NCI-H146 treated with DMSO at 0.1 percent for 48 hours (cell line): Measurements from ENCODE around the gene RAD52.

Source experiments
- DNase-seq: peaks from one replicate; lab custom pipeline; 2025; ENCODE audit not compliant: unreplicated experiment; lab: John Stamatoyannopoulos, UW

Gene RAD52

DNA sequence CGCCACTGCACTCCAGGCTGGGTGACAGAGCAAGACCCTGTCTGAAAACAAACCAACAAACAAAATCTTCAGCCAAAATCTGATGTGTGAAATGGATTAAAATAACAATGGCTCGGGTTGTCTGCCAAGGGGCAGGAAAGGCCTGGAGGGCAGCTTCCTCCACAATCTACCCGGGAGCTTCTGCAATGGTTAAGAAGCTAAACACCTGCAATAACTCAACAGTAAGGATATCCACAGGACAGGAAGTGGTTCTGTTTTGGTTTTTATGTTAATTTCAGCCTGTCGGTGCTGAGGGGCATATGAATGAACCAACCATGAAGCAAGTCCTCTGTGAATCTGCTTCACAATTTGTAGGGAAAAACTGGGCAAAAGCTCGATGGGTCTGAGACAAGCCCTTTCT is 34.4 kb downstream of the RAD52 start:
- DNase-seq, result no peak

DNA sequence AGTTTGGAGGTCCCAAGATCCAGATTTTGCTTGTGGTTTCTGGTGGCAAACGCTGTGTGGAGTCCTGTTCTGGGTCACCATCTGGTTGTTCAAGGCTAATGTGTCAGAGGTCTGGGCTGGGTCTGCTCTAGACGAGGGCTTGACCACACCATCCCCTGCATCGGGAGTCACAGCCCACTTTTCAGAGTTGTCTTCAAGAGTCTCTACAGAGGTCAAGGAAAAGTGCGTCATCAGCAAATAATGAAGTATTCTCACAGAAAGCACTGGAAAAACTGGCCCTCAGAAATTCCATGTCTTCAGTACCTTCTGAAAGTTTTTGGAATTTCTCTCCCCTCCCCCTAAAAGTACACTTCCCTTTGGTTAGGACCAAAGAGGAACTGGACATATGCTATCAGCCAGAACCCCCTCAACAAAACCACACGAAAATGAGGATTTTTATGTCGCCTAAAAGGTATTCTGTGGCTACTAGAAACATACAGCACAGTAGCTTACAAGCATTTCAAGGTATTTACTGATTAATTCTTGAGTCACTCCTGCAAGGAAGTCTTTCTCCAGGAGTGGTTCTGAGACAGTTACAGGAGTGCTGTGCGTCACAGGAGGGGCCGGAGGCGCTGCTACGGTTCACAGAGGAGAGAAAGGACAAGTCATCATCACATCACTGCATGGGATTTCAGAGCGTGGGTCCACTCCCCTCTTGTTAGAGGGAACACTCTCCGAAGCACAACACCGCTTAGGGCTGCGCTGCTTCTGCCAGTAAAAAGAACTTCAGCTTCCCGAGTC is 35.4 kb downstream of the RAD52 start:
- DNase-seq, result no peak

DNA sequence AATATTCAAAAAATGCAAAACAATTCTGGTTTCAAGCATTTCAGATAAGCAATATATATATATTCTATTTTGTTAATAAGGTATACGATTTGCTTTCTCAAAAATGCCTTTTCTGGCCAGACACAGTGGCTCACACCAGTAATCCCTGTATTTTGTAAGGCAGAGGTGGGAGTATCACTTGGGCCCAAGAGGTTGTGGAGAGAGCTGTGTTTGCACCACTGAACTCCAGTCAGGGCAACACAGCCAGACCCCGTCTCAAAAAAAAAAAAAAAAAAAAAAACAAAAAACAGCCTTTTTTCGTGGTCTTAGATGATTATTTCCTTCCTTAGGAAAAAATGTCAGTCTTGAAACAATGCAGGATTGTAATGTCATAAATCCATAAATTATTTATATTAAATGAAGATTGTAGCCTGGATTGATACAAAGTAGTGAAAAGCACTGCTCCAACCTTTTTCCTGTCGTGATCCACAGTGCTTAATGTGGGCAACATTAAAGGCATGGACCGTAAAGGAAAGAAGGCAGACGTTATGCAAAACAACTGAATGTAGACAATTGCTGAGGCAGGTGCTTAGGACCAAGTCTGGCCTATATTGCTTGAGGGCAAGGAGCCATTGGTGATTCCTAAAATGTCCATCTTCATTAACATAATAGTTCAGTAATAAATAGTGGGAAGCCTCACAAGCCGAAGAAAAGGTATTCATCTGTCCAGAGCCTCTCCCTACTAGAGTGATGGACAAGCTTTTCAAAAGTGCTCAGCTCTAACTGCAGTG is 36.8 kb downstream of the RAD52 start:
- no peak for DNase-seq

DNA sequence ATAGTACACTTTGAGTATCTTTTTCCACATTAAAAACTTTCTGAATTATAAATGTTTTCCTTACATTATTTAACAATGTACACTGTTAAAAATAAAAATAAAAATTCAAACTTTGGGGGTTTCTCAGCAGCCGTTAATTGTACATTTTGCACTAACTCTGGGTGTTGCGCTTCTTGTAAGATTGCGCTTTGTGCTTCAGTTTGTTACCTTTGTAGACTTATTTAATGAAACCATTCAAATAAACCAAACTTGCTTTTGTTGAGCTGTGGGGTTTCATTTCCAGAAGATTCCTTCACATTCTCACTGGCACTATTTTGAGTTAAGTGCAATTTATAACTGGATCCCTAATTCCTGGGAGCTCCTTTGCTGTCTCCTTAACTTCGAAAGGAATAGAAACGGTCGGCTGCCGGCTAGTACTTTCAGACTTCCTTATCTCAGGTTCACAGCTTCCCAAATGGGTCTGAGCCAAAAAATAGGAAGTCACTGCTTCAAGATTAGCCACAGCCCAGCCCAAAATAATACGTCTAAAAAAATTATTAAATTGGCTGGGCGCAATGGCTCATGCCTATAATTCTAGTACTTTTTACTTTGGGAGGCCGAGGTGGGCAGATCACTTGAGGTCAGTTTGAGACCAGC is 38.2 kb downstream of the RAD52 start:
- no peak for DNase-seq

DNA sequence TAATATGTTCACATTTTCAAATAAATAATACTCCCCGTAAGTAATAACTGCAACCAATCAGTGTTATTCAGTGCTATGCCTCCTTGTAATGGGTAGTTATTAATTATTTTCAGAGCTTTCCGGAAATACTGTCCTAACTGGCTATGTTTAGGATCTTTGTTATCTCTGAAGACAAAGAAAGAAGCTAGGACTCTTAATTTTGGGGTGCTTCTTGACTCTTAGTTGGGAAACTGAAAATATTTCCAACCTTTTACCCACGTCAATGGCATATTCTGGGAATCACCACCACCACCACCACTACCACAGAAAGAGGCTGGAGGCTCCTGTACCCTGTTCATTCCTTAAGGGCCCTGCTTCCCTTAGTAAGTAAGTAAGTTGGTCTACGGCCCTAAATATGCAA is 39.1 kb downstream of the RAD52 start:
- no peak for DNase-seq

DNA sequence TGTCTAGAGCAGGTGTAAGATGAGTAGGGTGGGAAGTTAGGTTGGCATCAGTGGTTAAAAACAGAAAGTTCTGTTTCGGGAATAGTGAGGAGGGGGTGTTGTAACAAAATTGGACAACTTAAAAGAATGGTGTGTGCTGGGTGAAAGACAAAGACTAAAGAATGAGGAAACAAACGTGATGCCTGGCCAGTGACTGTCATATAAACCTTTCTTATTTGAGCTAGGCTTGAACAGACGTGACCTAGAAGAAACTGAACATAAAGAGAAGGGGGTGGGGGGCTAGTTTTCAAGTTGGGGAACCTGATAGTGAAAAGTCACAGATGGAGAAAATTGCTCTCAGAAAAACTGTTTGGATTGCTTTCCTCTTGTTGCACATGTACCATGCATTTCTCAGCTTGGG is 39.6 kb downstream of the RAD52 start:
- no peak for DNase-seq

DNA sequence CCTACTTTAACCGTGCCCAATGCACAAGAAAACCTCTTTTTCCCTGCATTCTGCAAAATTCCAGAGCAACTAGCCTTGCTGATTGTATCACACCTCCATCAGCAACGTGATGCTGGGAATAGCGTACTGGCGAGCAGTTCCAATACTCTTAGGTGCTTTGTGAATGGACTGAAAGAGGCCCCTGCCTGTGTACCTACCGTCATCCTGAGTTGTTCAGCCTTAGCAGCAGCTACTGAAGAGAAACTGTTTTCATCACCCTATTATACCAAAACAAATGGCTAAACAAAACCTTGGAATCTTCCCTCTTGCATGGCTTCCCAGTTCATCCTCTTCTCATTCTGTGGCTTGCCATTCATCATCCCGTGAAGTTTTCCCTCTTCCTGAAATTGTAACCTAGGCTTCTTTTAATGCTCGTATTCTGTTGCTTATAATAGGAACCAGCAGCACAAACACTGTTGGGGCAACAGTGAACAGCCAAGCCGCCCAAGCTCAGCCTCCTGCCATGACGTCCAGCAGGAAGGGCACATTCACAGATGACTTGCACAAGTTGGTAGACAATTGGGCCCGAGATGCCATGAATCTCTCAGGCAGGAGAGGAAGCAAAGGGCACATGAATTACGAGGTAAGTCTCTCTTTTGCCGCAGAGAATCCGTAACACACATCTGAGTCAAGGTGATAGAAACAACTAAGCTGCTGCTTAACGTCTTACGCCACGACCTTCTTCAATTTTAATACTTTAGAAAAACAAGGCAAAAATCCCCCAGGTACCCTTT is 41.9 kb downstream of the RAD52 start:
- no peak for DNase-seq

DNA sequence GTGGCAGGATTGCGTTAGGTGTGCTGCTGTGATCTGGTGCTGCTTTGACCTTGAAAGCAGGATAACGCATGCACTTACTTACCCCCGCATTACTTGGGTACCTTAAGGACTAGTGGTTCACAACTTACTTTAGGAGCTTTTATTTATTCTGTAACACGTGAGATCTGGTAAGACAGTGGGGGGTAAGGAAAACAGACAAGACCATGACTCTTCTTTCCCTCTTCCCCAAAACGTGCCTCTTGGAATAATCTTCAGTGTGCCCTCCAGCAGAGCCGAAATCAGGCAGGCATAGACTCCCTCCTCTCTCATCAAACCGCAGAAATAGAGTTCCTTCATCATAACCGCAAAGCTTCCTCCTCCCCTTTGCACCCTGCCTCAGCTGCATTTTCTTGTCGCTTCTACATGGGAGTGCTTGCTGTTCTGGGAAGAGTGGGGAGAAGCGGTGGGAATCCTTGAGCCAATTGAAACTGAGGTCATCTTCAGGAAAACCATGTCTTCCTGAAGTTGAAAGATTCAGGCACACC is 43.4 kb downstream of the RAD52 start:
- DNase-seq, result no peak

DNA sequence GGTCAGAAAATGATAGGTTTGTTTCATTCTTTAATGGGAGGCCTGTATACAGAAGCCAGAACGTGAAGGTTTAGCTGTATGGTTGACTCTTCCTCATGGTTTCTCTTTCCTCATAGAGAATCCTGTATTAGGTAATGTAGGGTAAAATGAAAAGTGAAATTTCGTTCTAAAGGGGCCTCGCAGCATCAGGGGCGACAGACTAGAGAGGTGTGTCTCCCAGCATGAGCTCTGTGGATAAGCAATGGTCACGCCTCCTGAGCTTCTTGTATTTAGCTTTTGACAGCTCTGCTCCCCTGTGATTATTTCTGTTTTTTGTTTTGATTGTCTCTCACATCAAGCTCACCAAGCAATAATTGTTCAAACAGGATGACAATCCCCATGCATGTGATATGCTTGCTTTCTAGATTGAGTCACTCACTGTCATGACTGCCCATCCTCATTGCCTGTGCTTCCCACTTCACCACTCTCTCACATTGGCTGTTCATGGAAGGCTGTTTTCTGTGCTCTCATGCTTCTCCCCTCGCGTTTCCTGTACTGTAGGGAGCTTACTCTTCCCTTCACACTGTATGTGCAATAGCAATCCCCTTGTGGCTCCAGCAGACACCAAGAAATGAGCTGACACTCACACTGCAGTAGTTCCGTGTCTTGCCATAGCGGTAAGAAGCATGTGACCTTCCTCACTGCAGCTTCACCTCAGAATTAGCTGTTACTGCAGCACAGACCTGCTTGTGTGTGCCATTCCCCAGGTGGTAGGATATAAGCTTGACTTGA is 44.0 kb downstream of the RAD52 start:
- DNase-seq, result no peak

DNA sequence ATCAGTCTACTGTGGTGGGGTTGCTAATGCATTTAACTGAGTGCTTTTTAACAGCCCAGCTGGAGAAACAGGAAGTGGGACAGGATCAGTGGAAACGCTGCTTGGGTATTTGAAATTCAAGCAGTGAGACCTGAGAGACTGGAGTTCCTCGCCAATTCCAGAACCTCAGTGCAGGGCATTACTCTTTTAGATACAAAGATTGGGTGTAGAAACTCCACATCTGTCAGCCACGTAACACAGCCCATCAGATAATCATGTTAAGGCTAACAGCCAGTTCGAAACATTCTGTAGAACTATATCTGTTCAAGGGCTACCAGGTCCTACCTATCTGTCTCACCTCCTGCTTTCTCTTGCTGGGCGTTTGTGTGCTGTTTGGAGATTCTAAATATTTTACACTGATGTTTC is 45.5 kb downstream of the RAD52 start:
- DNase-seq, result no peak

DNA sequence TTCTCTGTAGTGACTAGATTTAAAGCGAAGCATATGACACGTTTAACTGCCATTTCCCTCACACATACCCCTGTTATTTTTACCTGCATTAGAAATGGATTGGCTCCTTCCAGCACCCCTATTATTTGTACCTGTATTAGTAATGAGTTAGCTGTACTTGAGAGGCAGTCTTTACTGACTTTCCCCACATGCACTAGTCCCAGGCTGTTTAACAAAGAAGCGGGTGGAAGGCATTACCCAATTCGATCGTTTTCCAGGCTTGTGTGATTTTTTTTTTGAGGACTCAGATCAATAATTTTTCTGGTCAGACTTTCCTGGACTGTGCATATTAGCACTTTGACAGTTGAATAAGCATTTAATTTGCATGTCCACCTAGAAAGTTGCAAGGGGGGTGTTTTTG is 46.4 kb downstream of the RAD52 start:
- no peak for DNase-seq

DNA sequence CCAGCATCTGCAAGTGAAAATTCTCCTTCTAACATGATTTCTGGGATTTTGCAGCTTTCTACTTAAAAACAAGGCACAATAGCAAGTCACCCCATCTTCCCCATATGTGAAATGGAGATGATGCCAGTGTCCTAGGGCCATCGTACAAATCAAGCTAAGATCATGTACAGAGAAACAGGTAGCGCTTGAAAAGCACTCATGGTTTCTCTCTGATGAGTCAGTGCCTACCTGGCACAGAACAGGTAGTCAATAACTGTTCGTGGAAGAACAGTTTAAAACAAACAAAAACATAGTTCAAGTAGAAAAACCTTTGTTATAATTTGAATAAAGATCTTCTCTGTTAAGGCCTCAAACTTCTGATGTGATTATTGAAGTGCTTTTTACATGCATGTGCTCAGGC is 46.9 kb downstream of the RAD52 start:
- DNase-seq, result no peak

DNA sequence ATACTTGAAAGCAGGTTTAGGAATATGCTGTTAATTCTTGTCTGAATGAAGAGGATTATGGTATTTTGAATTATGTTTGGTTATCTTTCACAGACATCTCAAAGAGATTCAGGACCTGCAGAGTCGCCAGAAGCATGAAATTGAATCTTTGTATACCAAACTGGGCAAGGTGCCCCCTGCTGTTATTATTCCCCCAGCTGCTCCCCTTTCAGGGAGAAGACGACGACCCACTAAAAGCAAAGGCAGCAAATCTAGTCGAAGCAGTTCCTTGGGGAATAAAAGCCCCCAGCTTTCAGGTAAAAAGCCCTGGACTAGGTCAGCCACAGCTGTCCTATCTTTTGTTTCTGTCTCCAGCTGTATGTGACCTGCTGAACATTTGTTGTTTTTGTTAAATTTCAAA is 52.1 kb downstream of the RAD52 start:
- DNase-seq, result no peak

DNA sequence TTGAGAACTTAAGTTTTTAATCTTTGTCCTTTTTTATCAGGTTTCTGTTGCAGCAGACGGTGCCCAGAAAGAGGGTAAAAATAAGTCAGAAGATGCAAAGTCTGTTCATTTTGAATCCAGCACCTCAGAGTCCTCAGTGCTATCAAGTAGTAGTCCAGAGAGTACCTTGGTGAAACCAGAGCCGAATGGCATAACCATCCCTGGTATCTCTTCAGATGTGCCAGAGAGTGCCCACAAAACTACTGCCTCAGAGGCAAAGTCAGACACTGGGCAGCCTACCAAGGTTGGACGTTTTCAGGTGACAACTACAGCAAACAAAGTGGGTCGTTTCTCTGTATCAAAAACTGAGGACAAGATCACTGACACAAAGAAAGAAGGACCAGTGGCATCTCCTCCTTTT is 53.5 kb downstream of the RAD52 start:
- DNase-seq, result no peak

DNA sequence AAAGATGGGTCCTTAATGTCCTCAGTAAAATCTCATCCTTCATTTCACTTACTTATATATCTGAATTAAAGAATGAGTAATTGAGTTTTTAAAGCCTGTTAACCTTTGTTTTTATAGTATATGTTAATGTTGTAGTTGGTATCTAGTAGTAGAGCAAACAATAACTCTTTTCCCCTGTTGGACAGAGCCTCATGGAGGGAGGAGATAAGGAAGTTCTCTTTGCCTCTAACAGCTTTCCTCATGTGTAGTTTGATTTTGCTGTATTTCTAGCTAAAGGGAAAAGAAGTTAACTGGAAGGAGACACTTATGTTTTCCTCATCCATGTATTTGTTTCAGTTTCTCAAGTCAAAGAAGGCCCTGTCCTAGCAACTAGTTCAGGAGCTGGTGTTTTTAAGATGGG is 55.3 kb downstream of the RAD52 start:
- DNase-seq, result no peak

DNA sequence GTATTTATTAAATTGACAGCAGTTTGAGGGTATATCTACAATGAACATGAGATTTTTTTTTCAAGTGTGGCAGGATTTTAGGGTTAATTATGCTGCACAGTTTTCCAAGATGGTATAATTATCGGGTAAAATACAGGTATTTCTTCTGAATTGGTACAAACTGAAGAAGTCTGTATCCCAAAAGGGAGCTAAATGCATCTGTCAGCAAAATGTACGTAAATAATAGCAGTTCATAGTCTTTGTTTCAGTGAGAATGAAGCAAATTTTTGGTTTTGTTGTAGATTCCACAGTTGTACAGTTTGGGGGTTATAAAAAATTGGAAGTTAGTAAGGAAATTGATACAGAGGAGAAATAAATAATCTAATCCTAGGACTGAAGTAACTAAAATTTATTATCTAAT is 63.3 kb downstream of the RAD52 start:
- DNase-seq, result no peak

DNA sequence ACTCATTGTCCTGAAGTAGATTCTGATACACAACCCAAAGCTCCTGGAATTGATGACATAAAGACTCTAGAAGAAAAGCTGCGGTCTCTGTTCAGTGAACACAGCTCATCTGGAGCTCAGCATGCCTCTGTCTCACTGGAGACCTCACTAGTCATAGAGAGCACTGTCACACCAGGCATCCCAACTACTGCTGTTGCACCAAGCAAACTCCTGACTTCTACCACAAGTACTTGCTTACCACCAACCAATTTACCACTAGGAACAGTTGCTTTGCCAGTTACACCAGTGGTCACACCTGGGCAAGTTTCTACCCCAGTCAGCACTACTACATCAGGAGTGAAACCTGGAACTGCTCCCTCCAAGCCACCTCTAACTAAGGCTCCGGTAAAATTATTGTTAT is 63.8 kb downstream of the RAD52 start:
- no peak for DNase-seq

DNA sequence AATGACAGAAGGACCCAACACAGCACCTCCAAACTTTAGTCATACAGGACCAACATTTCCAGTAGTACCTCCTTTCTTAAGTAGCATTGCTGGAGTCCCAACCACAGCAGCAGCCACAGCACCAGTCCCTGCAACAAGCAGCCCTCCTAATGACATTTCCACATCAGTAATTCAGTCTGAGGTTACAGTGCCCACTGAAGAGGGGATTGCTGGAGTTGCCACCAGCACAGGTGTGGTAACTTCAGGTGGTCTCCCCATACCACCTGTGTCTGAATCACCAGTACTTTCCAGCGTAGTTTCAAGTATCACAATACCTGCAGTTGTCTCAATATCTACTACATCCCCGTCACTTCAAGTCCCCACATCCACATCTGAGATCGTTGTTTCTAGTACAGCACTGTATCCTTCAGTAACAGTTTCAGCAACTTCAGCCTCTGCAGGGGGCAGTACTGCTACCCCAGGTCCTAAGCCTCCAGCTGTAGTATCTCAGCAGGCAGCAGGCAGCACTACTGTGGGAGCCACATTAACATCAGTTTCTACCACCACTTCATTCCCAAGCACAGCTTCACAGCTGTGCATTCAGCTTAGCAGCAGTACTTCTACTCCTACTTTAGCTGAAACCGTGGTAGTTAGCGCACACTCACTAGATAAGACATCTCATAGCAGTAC is 64.6 kb downstream of the RAD52 start:
- no peak for DNase-seq

DNA sequence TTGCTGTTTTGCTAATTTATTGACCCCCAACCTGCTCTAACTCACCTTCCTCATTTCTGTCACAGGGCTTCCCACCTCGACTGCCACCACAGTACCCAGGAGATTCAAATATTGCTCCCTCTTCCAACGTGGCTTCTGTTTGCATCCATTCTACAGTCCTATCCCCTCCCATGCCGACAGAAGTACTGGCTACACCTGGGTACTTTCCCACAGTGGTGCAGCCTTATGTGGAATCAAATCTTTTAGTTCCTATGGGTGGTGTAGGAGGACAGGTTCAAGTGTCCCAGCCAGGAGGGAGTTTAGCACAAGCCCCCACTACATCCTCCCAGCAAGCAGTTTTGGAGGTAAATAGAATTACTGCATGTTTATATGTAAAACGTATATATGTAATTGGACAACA is 68.8 kb downstream of the RAD52 start:
- no peak for DNase-seq

DNA sequence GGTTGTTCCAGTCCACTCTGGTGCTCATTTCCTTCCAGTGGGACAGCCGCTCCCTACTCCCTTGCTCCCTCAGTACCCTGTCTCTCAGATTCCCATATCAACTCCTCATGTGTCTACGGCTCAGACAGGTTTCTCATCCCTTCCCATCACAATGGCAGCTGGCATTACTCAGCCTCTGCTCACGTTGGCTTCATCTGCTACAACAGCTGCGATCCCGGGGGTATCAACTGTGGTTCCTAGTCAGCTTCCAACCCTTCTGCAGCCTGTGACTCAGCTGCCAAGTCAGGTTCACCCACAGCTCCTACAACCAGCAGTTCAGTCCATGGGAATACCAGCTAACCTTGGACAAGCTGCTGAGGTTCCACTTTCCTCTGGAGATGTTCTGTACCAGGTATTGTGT is 69.9 kb downstream of the RAD52 start:
- DNase-seq, result no peak
